Gastroesophageal sphincter (tissue), 4 donors: ENCODE measurements around the gene INAFM1. TPM values are rescaled to one million over a fixed set of nuclear protein-coding genes. Genes with fewer than 3 reads are reported as not detected.

Experiments used
- ATAC-seq: fragments of 150-250 bp; one replicate; pipeline ENCODE4 v1.9.1; 2016; ENCODE audit warnings: mild to moderate bottlenecking, moderate library complexity
- H3K27ac ChIP-seq, 4 donors: fragments of 200-600 bp; sonication (generic) in 3 of 4; 1 replicate in 3 of 4; 2 replicates in 1 of 4; pipeline ENCODE4 v1.5.1; 2016 to 2019
- H3K27me3 ChIP-seq: fragments of 200-600 bp; sonication (generic); one replicate; pipeline ENCODE4 v1.5.1; 2019
- H3K36me3 ChIP-seq, 2 donors: fragments of 200-600 bp; sonication (generic); one replicate each; pipeline ENCODE4 v1.5.1; 2019; ENCODE audit warnings: control low read depth in 1 of 2
- H3K4me1 ChIP-seq, 3 donors: fragments of 200-600 bp; sonication (generic); 1 replicate in 2 of 3; 2 replicates in 1 of 3; pipeline ENCODE4 v1.5.1; 2016 to 2019; ENCODE audit warnings: control low read depth in 2 of 3
- H3K4me3 ChIP-seq, 2 donors: fragments of 200-600 bp; sonication (generic); one replicate each; pipeline ENCODE4 v1.5.1; 2019; ENCODE audit warnings: mild to moderate bottlenecking in 1 of 2, moderate library complexity in 1 of 2
- H3K9me3 ChIP-seq, 3 donors: fragments of 200-600 bp; sonication (generic); one replicate each; pipeline ENCODE4 v1.5.1; 2017 to 2019; ENCODE audit warnings: control low read depth in 2 of 3
- EP300 ChIP-seq: sonication (generic); formaldehyde crosslinking; IDR thresholded peaks from one replicate; pipeline ENCODE4 v1.6.1; 2017; ENCODE audit warnings: antibody characterized with exemption, mild to moderate bottlenecking
- POLR2A ChIP-seq, 2 donors: fragments of 450-650 bp; IDR thresholded peaks; one replicate each; pipeline ENCODE4 v1.6.1; 2017; ENCODE audit warnings: antibody characterized with exemption in 2 of 2, mild to moderate bottlenecking in 2 of 2, moderate library complexity in 1 of 2
- POLR2AphosphoS5 ChIP-seq: sonication (generic); formaldehyde crosslinking; IDR thresholded peaks from one replicate; pipeline ENCODE4 v1.6.1; 2017; ENCODE audit warnings: antibody characterized with exemption
- WGBS, 2 donors: methylation state at CpG; one replicate each; pipeline ENCODE4 v1.1.5; 2018; ENCODE audit warnings: low coverage in 1 of 2; 5-methylcytosine and 5-hydroxymethylcytosine counted together
- total RNA-seq, 4 donors: library from RNA; depleted of rRNA; stranded (reverse); fragments of >200 nt; gene quantifications; one replicate each; pipeline ENCODE4 v1.1.0, GENCODE V29; 2016
- TF ChIP-seq, protein P1 (sequence below), 4 experiments: fragments of 200-600 bp in 2 of 4; fragments of 450-650 bp in 2 of 4; sonication (generic) in 1 of 4; IDR thresholded peaks; one replicate each; pipeline ENCODE4 v1.5.1; 2017 to 2019; ENCODE audit warnings: antibody characterized with exemption in 4 of 4, mild to moderate bottlenecking in 2 of 4, moderate library complexity in 2 of 4

Gene INAFM1
- total RNA-seq, 4 donors from 2014 or later: 5.0 to 14.7 (median 11.7) TPM

DNA sequence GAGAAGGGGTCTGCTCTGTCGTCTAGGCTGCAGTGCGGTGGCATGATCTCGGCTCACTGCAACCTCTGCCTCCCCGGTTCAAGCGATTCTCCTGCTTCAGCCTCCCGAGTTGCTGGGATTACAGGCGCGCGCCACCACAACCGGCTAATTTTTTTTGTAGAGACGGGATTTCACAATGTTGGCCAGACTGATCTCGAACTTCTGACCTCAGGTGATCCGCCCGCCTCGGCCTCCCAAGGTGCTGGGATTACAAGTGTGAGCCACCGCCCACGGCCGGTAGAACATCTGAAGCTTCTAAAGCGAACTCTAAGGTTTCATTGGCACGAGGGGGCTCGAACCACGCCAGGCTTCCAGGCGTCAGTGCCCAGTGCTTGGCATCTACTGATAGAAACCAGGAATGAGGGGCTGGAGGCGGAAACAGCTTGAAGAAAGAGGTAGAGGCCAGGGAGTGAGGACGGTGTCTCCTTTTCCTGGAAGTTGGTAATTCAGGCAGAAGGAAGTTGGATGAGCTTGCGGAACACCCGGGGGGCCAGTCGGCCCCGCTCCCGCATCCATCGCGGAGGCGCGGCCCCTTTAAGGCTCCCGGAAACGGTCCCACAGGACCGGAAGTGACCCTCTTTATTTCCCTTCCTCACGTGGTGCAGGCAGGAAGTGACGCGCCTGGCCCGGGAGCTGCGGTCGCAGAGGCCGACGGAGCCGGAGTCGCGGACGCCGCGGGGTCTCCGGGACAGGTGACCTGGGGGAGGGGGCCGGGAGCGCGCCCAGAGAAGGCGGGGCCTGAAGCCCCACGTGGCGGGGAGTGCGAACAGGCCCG lies 18.6 kb upstream of the INAFM1 start, which contains the start of gene CCDC9:
TSS of gene CCDC9 (plus strand) at position 647 of the 814 bp plus-strand sequence. CDS start 1,876 bp downstream, outside the sequence.
- TF ChIP-seq POLR2AphosphoS5 (peak; percentile 94), POLR2A (IDR thresholded peaks at IDR 0.05) (peak; percentile 83 to 95)
- TF ChIP-seq, protein P1, sequence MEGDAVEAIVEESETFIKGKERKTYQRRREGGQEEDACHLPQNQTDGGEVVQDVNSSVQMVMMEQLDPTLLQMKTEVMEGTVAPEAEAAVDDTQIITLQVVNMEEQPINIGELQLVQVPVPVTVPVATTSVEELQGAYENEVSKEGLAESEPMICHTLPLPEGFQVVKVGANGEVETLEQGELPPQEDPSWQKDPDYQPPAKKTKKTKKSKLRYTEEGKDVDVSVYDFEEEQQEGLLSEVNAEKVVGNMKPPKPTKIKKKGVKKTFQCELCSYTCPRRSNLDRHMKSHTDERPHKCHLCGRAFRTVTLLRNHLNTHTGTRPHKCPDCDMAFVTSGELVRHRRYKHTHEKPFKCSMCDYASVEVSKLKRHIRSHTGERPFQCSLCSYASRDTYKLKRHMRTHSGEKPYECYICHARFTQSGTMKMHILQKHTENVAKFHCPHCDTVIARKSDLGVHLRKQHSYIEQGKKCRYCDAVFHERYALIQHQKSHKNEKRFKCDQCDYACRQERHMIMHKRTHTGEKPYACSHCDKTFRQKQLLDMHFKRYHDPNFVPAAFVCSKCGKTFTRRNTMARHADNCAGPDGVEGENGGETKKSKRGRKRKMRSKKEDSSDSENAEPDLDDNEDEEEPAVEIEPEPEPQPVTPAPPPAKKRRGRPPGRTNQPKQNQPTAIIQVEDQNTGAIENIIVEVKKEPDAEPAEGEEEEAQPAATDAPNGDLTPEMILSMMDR (IDR thresholded peaks at IDR 0.05): no peak

DNA sequence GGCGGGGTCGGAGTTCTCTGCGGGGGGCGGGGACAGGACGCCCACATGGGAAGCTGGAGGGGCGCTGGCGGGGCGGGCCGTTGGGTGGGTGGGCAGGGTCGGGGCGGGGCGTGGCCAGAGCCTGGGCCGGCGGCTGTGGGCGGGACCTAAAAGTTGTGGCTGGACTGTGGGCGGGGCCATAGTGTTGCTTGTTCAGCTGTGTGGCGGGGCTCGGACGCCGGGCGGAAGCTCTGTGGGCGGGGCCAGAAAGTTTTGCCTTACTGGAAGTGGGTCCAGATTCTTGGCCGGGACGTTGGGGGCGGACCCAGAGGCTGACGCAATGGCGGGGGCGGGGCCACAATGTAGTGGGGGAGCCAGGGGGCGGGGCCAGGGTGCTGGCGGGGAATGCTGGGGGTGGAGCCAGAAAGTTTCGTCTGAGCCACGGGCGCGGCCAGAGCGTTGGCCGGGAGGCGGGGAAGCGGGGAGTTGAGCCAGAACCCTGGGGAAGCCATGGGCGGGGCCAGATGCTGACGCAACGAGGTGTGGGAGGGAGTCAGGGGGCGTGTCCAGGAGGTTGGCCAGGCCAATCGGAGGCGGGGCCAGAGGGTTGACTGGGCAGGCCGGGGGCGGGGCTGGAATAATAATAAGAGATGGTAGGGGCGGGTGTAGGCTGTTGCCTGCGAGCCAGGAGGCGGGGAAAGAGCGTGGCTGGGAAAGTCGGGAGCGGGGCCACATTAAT lies 17.8 kb upstream of the INAFM1 start:
- peak; percentile 86 for ATAC-seq
- H3K9me3 ChIP-seq: no peaks in the 10 kb centered on the region
- peak overlapping the region; percentile 37 to 61 for H3K4me3 ChIP-seq
- peak overlapping the region; percentile 67 to 99 (median 90) for H3K27ac ChIP-seq
- TF ChIP-seq, protein P1 (IDR thresholded peaks at IDR 0.05): no peak
- TF ChIP-seq POLR2A (IDR thresholded peaks at IDR 0.05) (no peak), POLR2AphosphoS5 (no peak), EP300 (no peak)
- no peaks in the 10 kb centered on the region for H3K27me3 ChIP-seq
- H3K36me3 ChIP-seq: peaks cover 0 to 37% of the 10 kb centered on the region in 2 donors
- 0% methylated on average over 1 to 5 of the region's 52 CpGs for WGBS, 2 donors
- H3K4me1 ChIP-seq: peaks cover 3 to 47% (median 16%) of the 10 kb centered on the region in 3 donors

More for the DNA sequence above, 18.6 kb upstream of the INAFM1 start, which contains the start of gene CCDC9:
- no peaks in the 10 kb centered on the region for H3K9me3 ChIP-seq
- H3K27me3 ChIP-seq: no peaks in the 10 kb centered on the region
- peak; percentile 73 for ATAC-seq
- peaks cover 0 to 30% of the 10 kb centered on the region in 2 donors for H3K36me3 ChIP-seq
- 20 to 60% methylated on average over 1 to 7 of the region's 60 CpGs for WGBS, 2 donors
- peak within 1 kb of the TSS; percentile 37 to 61 for H3K4me3 ChIP-seq
- H3K4me1 ChIP-seq: peaks cover 3 to 47% (median 16%) of the 10 kb centered on the region in 3 donors
- H3K27ac ChIP-seq: peak within 1 kb of the TSS; percentile 67 to 99 (median 90)

DNA sequence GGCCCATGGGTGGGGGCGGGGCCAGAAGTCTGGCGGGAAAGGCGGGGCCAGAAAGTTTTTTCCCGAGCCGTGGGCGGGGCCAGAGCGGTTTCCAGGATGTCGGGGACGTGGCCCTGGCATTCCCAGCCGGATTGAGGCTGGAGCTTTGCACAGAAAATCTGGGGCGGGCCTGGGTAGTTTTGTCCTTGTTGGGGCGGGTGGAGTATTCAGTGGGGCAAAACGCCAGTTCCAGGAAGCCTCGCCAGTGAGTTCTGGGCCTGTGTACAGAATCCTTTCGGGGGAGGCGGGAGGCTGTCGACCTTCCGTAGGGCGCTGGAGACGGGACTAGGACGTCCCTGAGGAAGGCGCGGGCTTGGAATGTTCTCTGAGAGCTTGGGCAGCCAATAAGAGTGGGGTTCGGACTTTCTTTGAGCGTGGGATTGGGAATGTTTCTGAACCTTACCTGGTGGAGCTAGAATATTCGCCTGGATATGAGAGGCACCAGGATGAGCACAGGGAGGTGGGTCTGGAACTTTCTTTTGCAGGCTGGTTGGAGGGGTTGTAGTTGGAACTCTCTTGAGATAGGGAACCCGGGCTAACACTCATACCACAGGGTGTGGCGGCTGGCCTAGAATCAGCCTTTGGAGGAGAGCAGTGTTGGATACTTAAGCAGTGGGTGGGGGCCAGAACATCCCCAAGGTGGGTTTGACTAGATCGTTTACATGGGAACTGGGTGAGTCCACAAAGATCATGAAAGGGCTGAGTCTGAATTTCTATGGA lies 17.1 kb upstream of the INAFM1 start:
- H3K9me3 ChIP-seq: no peaks in the 10 kb centered on the region
- peak; percentile 65 for TF ChIP-seq POLR2AphosphoS5
- TF ChIP-seq, protein P1 (IDR thresholded peaks at IDR 0.05): no peak
- TF ChIP-seq POLR2A (IDR thresholded peaks at IDR 0.05): peak in 1 of 2 donors; percentile 13
- H3K36me3 ChIP-seq: peaks cover 0 to 45% of the 10 kb centered on the region in 2 donors
- peak overlapping the region; percentile 12 to 61 for H3K4me3 ChIP-seq
- H3K27me3 ChIP-seq: no peaks in the 10 kb centered on the region
- ATAC-seq: peak; percentile 71
- peak overlapping the region; percentile 70 to 99 (median 90) for H3K27ac ChIP-seq
- 8 to 33% methylated on average over 2 to 8 of the region's 29 CpGs for WGBS, 2 donors
- peaks cover 3 to 47% (median 16%) of the 10 kb centered on the region in 3 donors for H3K4me1 ChIP-seq

DNA sequence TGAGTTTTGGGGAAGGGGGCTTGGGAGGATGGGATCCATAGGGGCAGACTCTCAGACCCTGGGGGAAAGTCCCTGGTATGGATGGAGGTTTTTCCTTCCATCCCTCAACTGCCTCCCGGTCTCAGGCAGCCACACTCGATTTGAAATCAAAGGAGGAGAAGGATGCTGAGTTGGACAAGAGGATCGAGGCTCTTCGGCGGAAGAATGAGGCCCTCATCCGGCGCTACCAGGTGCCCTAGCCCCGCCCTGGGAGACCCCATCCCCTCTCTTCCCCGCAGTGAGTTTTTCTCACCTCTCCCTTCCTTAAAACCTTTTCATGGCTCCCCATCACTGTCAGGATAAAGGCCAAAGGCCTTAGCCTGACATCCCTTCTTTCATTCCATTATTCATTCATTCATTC lies 16.3 kb upstream of the INAFM1 start:
- Histone ChIP-seq H3K4me3 (peak overlapping the region in 1 of 2 donors; percentile 61), H3K36me3 (peaks cover 0 to 53% of the 10 kb centered on the region in 2 donors), H3K4me1 (peaks cover 3 to 47% (median 16%) of the 10 kb centered on the region in 3 donors), H3K27ac (peak overlapping the region in 3 of 4 donors; percentile 89 to 99 (median 91)), H3K27me3 (no peaks in the 10 kb centered on the region), H3K9me3 (no peaks in the 10 kb centered on the region)
- 87 to 91% methylated on average over 3 to 8 of the region's 9 CpGs for WGBS, 2 donors
- no peak for ATAC-seq
- no peak for TF ChIP-seq POLR2AphosphoS5
